IMR-90 (cell line): Measurements from ENCODE around the gene GAMT.

Experiments
- CEBPB ChIP-seq: IDR thresholded peaks from 2 replicates; pipeline ENCODE4 v1.6.1; 2012; ENCODE audit warnings: low read depth, low read length, improper control_type of control experiment
- CTCF ChIP-seq: conservative IDR thresholded peaks from 2 replicates; pipeline ENCODE4 v1.5.1; 2012; ENCODE audit warnings: mild to moderate bottlenecking, low read depth, low read length, improper control_type of control experiment
- MAZ ChIP-seq: IDR thresholded peaks from 2 replicates; pipeline ENCODE4 v1.6.1; 2012; ENCODE audit warnings: low read depth, mild to moderate bottlenecking, low read length, improper control_type of control experiment, moderate library complexity, borderline replicate concordance
- NFE2L2 ChIP-seq: fragments of 150-350 bp; IDR thresholded peaks from 2 replicates; pipeline ENCODE4 v1.6.1; 2016; ENCODE audit warnings: low read depth, mild to moderate bottlenecking, low read length
- POLR2A ChIP-seq: IDR thresholded peaks from 2 replicates; pipeline ENCODE4 v1.6.1; 2012; ENCODE audit warnings: mild to moderate bottlenecking, low read depth, low read length
- RFX5 ChIP-seq: IDR thresholded peaks from 2 replicates; pipeline ENCODE4 v1.8.0; 2012; ENCODE audit warnings: low read depth, mild to moderate bottlenecking, low read length, moderate library complexity
- SMC3 ChIP-seq: fragments of 150-350 bp; IDR thresholded peaks from 2 replicates; pipeline ENCODE4 v1.6.1; 2016; ENCODE audit warnings: low read depth, mild to moderate bottlenecking, antibody characterized with exemption, low read length, moderate library complexity
- USF2 ChIP-seq: fragments of 150-350 bp; IDR thresholded peaks from 2 replicates; pipeline ENCODE4 v1.6.1; 2017; ENCODE audit warnings: mild to moderate bottlenecking, antibody characterized with exemption, low read length, low read depth
- TF ChIP-seq, protein P1 (sequence below): fragments of 150-350 bp; IDR thresholded peaks from 2 replicates; pipeline ENCODE4 v1.6.1; 2016; ENCODE audit warnings: low read depth, mild to moderate bottlenecking, low read length, moderate library complexity, borderline replicate concordance

DNA sequence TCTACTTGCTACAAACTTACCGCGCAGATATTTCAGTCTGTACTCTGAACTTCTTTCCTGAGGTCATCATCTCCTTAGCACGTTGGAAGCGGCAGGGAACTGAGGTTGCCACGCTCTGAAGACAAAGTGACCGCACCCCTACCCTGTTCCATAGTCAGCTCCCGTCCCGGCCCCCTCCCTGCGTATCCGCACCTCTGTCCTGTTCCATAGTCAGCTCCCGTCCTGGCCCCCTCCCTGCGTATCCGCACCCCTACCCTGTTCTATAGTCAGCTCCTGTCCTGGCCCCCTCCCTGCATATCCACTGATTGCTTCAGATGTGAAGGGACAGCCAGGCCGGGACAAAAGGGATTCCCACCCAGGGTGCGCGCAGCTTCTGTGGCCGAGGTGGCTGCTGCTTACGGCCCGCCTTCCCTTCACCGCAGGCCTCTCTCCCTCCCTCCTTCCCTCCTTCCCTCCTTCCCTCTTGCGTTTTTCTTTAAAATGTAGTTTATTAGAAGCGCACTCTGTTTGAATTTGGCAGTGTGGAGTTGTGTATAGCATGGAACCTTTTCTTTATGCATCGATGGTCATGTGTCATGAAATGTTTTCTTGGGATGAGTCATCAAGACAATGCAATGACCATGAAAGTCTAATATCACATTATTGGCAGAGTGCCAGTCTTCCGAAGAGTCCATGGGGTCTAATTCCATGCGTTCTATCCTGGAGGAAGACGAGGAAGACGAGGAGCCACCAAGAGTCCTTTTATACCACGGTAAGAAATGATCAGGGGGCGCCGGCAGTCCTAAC, 39.5 kb downstream of the GAMT start:
- no peak for TF ChIP-seq POLR2A
- TF ChIP-seq CTCF: no peak
- TF ChIP-seq USF2: peak; percentile 24; the same call in 1 of the 2 replicates
- no peak for TF ChIP-seq NFE2L2
- TF ChIP-seq MAZ: no peak
- TF ChIP-seq SMC3: no peak
- peak; percentile 59 for TF ChIP-seq CEBPB
- TF ChIP-seq, protein P1, sequence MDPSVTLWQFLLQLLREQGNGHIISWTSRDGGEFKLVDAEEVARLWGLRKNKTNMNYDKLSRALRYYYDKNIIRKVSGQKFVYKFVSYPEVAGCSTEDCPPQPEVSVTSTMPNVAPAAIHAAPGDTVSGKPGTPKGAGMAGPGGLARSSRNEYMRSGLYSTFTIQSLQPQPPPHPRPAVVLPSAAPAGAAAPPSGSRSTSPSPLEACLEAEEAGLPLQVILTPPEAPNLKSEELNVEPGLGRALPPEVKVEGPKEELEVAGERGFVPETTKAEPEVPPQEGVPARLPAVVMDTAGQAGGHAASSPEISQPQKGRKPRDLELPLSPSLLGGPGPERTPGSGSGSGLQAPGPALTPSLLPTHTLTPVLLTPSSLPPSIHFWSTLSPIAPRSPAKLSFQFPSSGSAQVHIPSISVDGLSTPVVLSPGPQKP: no peak
- TF ChIP-seq RFX5: no peak
